HEK293 (cell line): ENCODE measurements around the gene NKAP.
A peak's percentile ranks its signal among the peaks of the same experiment; 100 is the strongest.
"Not testable (repeated sequence)": the region's sequence is repeated elsewhere in the genome, so short reads cannot be mapped to it uniquely, and the experiment has no call there.

Experiments used
- CTCF ChIA-PET: fragments of 350-600 bp; formaldehyde crosslinking; extraction: SDS; loops from one replicate; lab custom pipeline; 2021; ENCODE audit warnings: antibody characterized with exemption; lab: Yijun Ruan, JAX
- POLR2A ChIA-PET: fragments of 300-600 bp; formaldehyde crosslinking; extraction: SDS; loops from one replicate; lab custom pipeline; 2020; ENCODE audit warnings: antibody characterized with exemption, inconsistent platforms; lab: Yijun Ruan, JAX
- H3K27ac ChIP-seq: fragments of 200-500 bp; sonication (Bioruptor generic); 2 replicates; pipeline ENCODE4 v1.5.1; 2014; ENCODE audit warnings: low read depth, low read length, control low read depth, inconsistent platforms; ENCODE audit errors: extremely low read depth
- H3K36me3 ChIP-seq, 2 experiments: fragments of 200-500 bp in 1 of 2; sonication (Bioruptor generic) in 1 of 2; 1 replicate in 1 of 2; 2 replicates in 1 of 2; pipeline ENCODE4 v1.5.1; 2014 to 2017; ENCODE audit warnings: inconsistent platforms in 2 of 2, low read length in 2 of 2; ENCODE audit not compliant: control insufficient read depth in 2 of 2, insufficient read depth in 1 of 2
- H3K4me1 ChIP-seq: fragments of 200-500 bp; sonication (Bioruptor generic); 2 replicates; pipeline ENCODE4 v1.5.1; 2014; ENCODE audit warnings: mild to moderate bottlenecking, low read length, inconsistent platforms; ENCODE audit not compliant: control insufficient read depth, insufficient read depth
- H3K4me3 ChIP-seq: 2 replicates; pipeline ENCODE4 v1.5.1; 2011; ENCODE audit warnings: low read depth, mild to moderate bottlenecking, control low read depth, low read length, moderate library complexity
- H3K9me3 ChIP-seq: fragments of 200-500 bp; sonication (Bioruptor generic); 2 replicates; pipeline ENCODE4 v1.5.1; 2014; ENCODE audit warnings: low read depth, low read length, inconsistent platforms; ENCODE audit not compliant: control insufficient read depth, insufficient read depth
- CTCF ChIP-seq: fragments of 450-650 bp; formaldehyde crosslinking; IDR thresholded peaks from 2 replicates; pipeline ENCODE4 v1.5.1; 2016; ENCODE audit warnings: missing biosample characterization, missing genetic modification characterization
- HIC1 ChIP-seq: fragments of 450-650 bp; formaldehyde crosslinking; IDR thresholded peaks from 2 replicates; pipeline ENCODE4 v1.5.1; 2016; ENCODE audit warnings: missing biosample characterization, missing genetic modification characterization
- OVOL3 ChIP-seq: fragments of 450-650 bp; formaldehyde crosslinking; IDR thresholded peaks from 2 replicates; pipeline ENCODE4 v1.5.1; 2016; ENCODE audit warnings: missing biosample characterization, missing genetic modification characterization
- PATZ1 ChIP-seq: fragments of 450-650 bp; formaldehyde crosslinking; IDR thresholded peaks from 2 replicates; pipeline ENCODE4 v1.5.1; 2016; ENCODE audit warnings: missing biosample characterization, missing genetic modification characterization
- ZBTB48 ChIP-seq: fragments of 450-650 bp; formaldehyde crosslinking; IDR thresholded peaks from 2 replicates; pipeline ENCODE4 v1.5.1; 2016; ENCODE audit warnings: missing biosample characterization, missing genetic modification characterization
- ZNF169 ChIP-seq: fragments of 450-650 bp; formaldehyde crosslinking; IDR thresholded peaks from 2 replicates; pipeline ENCODE4 v1.5.1; 2016; ENCODE audit warnings: missing biosample characterization, missing genetic modification characterization
- ZNF248 ChIP-seq: fragments of 450-650 bp; formaldehyde crosslinking; IDR thresholded peaks from 2 replicates; pipeline ENCODE4 v1.5.1; 2017; ENCODE audit warnings: missing biosample characterization, missing genetic modification characterization
- ZNF48 ChIP-seq: fragments of 450-650 bp; formaldehyde crosslinking; IDR thresholded peaks from 2 replicates; pipeline ENCODE4 v1.5.1; 2016; ENCODE audit warnings: missing biosample characterization, missing genetic modification characterization
- ZNF585B ChIP-seq: fragments of 450-650 bp; formaldehyde crosslinking; IDR thresholded peaks from 2 replicates; pipeline ENCODE4 v1.5.1; 2016; ENCODE audit warnings: missing biosample characterization, missing genetic modification characterization
- ZNF610 ChIP-seq: fragments of 450-650 bp; formaldehyde crosslinking; IDR thresholded peaks from 2 replicates; pipeline ENCODE4 v1.5.1; 2016; ENCODE audit warnings: missing biosample characterization, missing genetic modification characterization, borderline replicate concordance
- ZNF624 ChIP-seq: fragments of 450-650 bp; formaldehyde crosslinking; IDR thresholded peaks from 2 replicates; pipeline ENCODE4 v1.5.1; 2017; ENCODE audit warnings: missing biosample characterization, missing genetic modification characterization
- ZNF629 ChIP-seq: fragments of 450-650 bp; formaldehyde crosslinking; IDR thresholded peaks from 2 replicates; pipeline ENCODE4 v1.5.1; 2017; ENCODE audit warnings: missing biosample characterization, missing genetic modification characterization
- ZNF768 ChIP-seq: fragments of 450-650 bp; formaldehyde crosslinking; IDR thresholded peaks from 2 replicates; pipeline ENCODE4 v1.5.1; 2018; ENCODE audit warnings: missing biosample characterization, mild to moderate bottlenecking, missing genetic modification characterization

The NKAP gene

GRCh38 chrX:119899125-119899524, 44.4 kb downstream of the NKAP start (continued):
- TF ChIP-seq HIC1 (tag by site-specific recombination) (no peak), ZNF624 (tag by site-specific recombination) (no peak), ZNF768 (tag by site-specific recombination) (no peak), ZNF48 (no peak), CTCF (tag by site-specific recombination) (no peak), ZNF169 (tag by site-specific recombination) (no peak)

GRCh38 chrX:119895843-119896326, 47.7 kb downstream of the NKAP start, which contains the start of gene AKAP14:
Gene AKAP14, plus strand, starts transcription at chrX:119895893. Its CDS starts 7,331 bp downstream, at chrX:119903224.
- no peak for TF ChIP-seq PATZ1 (tag by site-specific recombination)
- TF ChIP-seq HIC1 (tag by site-specific recombination) = no peak
- TF ChIP-seq ZNF610 (tag by site-specific recombination) = no peak
- no peak for TF ChIP-seq OVOL3 (tag by site-specific recombination)
- no peak for TF ChIP-seq ZNF585B (tag by site-specific recombination)
- TF ChIP-seq ZNF629 (tag by site-specific recombination) = no peak
- TF ChIP-seq ZNF248 (tag by site-specific recombination) = no peak
- TF ChIP-seq, all 188 proteins: peak for 0
- H3K9me3 ChIP-seq = no peaks in the 10 kb centered on the region
- ChIA-PET CTCF (interaction anchor here (0.6 to 1.7 kb wide), 2 partner anchors 8 to 15 kb away, joined by 4 to 6 read pairs; no protein-coding TSS in a partner anchor), POLR2A (no interaction called here)
- no peak within 1 kb of the TSS for H3K27ac ChIP-seq
- H3K4me1 ChIP-seq = no peaks in the 10 kb centered on the region
- no peaks in the 10 kb centered on the region for H3K36me3 ChIP-seq
- H3K4me3 ChIP-seq = no peak within 1 kb of the TSS

- not testable (repeated sequence) for H3K36me3 ChIP-seq, H3K4me3 ChIP-seq, H3K4me1 ChIP-seq, H3K9me3 ChIP-seq
- 0 out of 2 replicates have a peak overlapping the region, but pooled peaks have one; percentile 11 for H3K27ac ChIP-seq
- TF ChIP-seq ZBTB48 = peak; percentile 78; the same call in 1 of the 2 replicates
- ChIA-PET CTCF (interaction anchor here (0.6 to 1.1 kb wide), 9 partner anchors 14 to 392 kb away, joined by 3 to 6 read pairs (median 3); no protein-coding TSS in a partner anchor), POLR2A (interaction anchor here (0.6 to 1.0 kb wide), 4 partner anchors 12 to 39 kb away, joined by 3 to 7 read pairs (median 3); partner anchors contain the start of genes NDUFA1, RNF113A and UPF3B)
Measured at GRCh38 chrX:119891961-119892692, 51.4 kb downstream of the NKAP start.

- POLR2A ChIA-PET, H3K4me1 ChIP-seq, CTCF ChIA-PET, H3K27ac ChIP-seq, H3K4me3 ChIP-seq, H3K9me3 ChIP-seq, H3K36me3 ChIP-seq: not testable (repeated sequence)
Measured at GRCh38 chrX:119890626-119891025, 52.9 kb downstream of the NKAP start.
